NCI-H1048 (cell line): ENCODE data around the gene AMPD1.

Experiments
- DNase-seq: peaks from one replicate; lab custom pipeline; 2025; lab: John Stamatoyannopoulos, UW

AMPD1 gene

DNA sequence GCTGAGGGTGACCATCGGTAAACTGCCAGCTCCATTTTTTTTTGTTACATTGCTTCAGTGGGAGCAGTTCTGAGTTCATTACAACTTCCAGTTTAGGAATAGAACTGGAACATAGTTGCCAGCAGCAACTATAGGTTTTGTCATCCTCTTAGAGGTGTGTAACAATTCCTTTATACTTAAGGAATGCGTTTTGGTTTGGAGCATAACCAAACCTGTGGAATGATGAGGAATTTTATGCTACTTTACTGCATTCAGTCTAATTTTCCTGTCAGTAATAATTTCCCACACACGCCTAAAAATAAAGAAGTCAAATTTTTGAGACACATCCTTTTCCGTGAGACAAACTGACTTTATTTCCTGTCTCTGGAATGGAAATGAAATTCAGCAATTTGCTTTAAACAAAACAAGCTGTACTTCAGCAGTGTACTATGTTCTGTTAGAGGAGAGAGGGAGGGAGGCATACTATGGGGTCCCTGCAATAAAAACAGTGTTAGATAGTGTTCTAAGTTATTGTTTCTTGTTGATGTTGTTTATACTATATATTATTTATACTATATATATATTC is 4.8 kb upstream of the AMPD1 start:
- DNase-seq = no peak

DNA sequence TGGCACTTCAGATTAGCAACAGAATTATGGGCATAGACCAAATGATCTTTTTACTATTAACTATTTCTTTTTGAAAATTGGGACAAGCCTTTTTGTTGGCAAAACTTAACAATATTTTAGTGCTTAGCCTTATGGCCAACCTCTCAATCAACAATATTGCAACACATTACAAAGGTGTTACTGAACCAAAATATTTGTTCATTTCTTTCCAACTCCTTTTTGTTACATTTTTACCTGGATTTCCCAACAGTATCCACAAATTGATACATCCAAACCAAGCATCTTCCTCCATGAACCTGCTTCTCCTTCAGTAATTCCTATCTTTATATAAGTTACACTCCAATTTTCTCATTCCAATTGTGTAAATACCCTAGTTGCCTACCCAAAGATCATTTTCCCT is 1.5 kb upstream of the AMPD1 start:
- DNase-seq = no peak

DNA sequence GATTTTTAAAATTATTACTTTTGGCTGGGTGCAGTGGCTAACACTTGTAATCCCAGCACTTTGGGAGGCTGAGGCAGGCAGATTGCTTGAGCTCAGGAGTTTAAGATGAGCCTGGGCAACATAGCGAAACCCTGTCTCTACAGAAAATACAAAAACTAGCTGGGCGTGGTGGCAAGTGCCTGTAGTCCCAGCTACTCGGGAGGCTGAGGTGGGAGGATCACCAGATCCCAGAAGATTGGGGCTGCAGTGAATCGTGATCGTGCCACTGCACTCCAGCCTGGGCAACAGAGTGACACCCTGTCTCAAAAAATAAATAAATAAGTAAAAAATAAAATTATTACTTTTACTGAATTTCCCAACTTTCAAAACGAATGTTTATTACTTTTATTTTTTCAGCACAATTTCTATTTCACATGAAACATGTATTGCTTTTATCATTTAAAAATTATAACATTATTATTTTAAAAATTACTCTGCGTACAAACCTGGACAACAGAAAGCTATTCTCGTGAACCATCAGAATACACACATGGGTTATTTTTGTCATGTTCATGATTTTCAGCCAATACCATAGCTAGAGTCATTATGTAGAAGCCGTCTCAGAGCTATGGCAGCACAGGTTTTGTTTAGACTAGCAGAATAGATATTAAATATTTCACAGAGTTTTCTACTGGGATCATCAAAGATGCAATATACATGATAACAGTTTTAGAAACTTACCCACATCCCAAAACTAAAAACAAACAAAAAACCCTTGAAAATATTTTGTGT is 621 bp downstream of the AMPD1 start:
- no peak for DNase-seq

DNA sequence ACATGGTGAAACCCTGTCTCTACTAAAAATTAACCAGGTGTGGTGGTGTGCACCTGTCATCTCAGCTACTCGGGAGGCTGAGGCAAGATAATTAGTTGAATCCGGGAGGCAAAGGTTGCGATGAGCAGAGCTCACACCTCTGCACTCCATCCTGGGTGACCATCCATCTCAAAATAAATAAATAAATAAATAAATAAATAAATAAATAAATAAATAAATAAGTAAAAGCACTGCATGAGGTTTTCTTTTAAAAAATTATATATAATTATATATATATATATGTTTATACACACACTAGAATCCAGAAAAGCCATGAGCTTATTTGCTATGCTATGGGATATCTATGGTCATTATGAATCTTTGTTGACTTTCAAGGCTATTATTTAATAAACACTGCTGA is 2.4 kb downstream of the AMPD1 start:
- no peak for DNase-seq

DNA sequence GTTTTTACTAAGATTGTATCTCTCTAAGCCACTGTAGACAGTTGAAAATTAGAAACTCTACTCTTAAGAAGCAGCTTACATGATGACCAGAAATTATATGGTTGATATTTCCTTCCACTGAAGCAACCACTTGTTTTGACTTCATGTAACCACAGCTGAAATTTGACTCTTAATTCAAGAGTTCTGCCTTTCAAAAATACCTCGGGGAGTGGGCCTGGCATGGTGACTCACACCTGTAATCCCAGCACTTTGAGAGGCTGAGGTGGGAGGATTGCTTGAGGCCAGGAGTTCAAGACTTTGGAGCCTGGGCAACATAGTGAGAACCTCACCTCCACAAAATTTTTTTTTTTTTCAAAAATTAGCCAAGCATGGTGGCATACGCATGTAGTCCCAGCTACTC is 4.3 kb downstream of the AMPD1 start:
- no peak for DNase-seq

DNA sequence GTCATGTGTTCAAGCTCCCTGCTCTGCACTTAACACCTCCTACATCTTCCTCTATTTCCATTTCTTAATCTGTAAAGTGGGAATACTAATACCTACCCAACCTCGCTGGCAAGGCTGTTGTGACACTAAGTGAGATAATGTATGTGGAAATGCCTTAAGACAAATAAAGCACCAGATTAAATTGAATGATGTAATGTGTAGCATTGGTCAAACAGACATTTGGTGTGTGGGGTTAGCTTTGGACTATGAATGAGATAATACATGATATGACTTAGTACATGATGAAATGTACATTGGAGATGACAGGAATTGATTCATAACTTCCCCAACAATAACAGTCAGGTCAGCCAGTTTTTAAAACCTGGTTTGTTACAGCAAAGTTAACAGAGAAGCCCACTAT is 5.2 kb downstream of the AMPD1 start:
- no peak for DNase-seq

DNA sequence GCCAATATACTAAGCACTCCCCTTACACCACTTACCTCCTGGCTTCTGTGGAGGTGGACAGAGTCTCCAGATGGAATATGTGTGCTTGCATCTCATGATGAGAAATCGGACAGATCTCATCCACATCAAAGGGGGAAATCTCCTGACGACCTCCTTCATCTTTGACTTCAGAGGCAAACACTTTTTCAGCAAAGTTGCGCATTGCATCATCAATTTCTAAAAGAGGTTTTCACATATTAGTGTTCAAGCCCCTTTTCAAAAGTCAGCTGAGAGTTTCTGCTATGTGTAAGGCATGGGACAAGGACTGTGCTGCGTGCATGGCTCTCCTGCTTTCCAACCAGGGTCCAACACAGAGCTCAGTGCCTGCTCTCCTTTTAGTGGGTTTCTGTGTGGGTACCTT is 6.8 kb downstream of the AMPD1 start:
- DNase-seq = no peak

DNA sequence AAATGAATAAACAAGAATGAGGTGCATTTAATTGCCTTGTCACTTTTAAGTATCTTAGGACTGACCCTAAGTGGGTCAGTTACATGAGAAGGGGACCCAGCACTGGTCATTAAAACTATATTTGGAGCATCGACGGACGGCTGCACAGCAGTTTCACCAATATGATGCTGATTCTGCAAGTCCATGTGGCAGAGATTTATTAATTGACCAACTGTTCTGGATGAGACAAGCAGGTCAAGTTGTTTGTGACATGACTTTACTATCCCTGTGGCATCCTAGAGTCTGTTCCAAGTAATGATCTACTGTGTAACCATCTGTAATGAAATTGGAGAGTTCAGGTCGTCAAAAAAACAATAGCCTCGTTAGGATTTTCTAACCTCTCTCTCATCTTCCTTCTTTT is 9.5 kb downstream of the AMPD1 start:
- DNase-seq = no peak

DNA sequence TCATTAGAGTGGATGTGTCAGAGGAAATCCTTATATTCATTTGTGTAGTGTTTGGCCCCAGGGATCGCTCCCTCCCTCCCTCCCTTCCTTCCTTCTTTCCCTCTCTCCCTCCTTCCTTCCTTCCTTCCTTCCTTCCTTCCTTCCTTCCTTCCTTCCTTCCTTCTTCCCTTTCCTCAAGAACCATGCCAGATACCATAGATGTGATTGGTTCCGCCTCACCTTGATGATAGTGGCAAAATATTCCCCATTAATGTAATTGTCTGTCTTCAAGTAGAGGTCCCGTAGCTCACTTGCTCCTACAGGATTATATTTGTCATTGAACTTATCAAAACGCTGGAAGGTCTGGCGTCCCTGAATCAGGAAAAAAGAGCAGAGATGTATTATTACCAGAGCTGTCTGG is 17.7 kb downstream of the AMPD1 start:
- no peak for DNase-seq

DNA sequence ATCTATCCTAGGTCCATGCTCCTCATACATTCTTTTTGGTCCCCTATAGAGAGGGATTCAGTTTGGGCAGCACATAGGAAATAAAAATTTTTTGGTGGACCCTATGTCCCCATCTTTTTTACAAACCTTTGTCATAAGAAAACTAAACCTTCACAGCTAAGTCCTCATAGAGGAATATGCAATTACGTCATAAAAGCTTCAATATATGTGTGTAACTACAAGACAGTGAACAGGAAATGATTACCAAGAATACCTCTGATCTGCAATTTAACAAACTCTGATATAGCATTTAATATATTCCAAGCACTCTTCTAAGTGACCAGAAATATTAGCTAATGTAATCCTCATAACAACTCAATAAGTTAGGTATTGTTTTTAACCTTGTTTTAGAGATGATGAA is 19.2 kb downstream of the AMPD1 start:
- no peak for DNase-seq

DNA sequence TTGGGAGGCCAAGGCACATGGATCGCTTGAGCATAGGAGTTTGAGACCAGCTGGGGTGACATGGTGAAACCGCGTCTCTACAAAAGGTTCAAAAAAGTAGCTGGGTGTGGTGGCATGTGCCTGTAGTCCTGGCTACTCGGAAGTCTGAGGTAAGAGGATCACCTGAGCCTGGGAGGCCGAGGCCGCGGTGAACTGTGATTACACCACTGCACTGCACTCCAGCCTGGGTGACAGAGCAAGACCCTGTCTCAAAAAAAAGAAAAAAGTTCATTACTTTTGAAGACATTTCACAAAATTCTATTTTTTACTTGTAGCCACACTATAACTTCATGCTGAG is 23.4 kb downstream of the AMPD1 start:
- DNase-seq = no peak

DNA sequence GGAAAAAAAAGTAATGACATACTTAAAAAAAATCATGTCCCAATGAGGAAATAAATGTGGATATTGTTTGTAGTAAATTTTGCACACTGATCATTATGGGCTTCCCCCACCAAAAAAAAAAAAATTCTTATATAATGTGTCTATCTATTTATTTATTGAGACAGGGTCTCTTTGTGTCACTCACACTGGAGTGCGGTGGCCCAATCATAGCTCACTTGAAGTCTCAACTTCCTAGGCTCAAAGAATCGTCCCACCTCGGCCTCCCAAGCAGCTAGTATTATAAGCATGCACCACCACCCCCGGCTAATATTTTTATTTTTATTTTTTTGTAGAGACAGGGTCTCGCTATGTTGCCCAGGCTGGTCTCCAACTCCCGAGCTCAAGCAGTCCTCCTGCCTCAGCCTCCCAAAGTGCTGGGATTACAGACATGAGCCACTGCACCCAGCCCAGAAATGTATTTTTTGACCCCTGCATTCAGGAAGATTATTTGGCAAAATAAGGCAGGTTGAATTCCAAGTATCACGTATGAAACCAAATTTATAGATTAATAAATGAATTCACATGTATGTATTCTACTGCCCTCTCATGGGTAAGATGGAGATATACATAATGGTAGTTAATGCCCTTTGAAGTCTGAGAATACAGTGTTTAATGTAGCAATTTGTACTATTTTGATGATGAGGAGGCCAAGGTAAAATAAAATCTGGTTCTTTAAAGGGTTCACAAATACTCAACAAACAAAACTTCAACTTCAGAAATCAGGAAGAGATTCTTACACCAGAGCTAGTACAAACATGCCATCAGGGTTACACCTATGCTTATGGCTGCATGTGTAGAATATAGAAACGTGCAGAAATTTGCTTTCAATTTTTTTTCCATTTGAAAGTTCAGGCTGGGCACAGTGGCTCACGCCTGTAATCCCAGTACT is 24.1 kb downstream of the AMPD1 start:
- no peak for DNase-seq

DNA sequence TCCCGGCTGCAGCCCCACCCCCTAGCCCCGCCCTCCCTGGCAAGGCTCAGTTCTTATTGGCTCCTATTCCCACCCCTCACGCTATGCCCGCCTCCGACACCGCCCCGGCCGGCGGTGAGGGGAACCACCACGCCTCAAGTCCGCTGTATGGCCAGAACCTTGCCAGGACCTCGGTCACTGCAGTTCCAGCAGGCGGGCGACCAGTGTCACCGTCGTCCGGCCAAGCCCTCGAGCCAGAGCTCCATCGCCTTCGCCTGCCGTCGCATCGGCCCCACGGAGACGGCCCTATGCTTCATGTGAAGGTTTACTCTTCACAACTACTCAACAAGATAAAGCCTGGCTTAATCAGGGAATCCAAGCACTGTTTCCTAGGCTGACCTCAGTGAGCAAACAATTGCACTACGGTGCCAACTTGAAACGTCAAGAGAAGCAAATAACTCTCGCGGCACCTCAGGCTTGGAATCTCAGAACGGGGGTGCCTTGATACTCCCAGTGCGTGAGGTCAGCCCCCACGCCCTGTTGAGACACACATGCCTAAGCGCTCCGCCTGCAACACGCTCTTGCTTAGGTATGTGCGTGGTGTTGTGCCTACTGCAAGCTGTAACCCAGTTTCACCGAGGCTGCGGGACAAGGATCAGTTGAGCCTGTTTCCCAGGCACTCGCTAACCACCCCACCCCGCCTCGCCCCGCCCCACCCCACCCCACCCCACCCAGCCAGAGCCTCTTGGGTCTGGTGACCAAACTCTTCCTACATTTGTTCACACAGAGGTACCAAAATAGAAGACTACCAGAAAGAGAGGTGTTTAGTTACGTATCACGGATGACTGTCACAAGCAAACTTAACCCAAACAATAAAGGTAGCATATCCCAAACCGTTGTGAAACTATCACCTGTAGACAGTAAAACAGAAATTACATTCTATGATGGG is 25.0 kb downstream of the AMPD1 start:
- peak; percentile 56 for DNase-seq

DNA sequence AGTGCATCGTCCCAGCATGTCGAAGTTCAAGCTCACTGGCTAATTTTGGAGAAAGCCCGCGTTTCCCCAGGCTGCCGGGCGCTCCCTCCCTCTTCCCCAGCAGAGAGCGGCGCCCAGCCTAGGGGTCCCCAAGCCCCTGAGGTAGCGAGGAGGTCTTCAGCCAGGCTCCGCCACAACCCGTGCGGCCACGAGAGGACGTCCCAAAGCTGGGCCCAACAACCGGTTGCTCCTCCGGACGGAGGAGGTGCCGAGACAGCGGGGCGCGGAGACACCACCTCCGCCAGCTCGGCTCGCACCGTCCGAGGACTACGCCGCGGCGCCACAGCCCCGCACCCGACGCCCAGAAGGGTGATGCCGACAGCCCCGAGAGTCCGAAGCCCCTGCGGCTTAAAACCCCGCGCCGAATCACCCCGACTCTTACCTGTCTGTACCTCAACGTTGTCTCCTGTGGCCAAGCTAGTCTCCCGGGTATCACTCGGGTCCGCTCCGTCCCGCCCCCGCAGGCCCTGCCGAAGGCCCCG is 25.7 kb downstream of the AMPD1 start, which contains the start of gene DENND2C:
TSS of gene DENND2C (minus strand) at position 488 of the 521 bp plus-strand sequence. CDS start 44,065 bp downstream, outside the sequence.
- no peak for DNase-seq

DNA sequence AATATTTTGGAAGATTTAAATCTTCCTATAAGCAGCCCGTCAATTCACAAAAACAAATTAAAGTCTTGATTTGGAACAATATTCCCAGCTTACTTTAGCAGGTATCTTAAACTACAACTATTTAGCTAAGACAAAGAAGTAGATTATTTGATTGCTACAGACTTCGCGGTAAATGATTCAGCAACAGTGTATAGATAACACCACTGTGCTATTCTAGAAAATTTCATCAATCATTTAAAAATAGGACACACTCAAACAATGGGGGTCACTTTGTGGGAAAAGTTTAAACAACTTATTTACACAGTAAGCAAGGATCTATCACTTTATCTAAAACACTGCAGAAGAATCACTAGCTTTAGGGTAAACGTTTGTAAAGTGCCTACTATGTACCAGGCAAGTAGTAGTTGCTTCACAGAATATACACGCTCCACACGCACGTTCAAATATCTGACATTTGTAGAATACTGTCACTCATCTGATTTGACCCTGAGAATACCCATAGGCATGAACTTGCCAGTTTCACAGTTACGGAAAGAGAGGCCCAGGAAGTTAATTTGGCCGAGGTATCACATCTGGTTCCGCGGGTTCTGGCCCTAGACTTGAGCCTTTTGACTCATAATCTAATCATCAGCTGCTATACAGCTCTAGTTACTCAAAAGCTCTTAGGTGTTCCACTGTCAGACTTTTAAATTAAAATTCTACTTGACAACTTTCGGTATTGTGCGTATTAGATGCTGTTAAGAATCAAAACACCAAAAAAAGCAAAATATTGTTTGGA is 26.4 kb downstream of the AMPD1 start:
- no peak for DNase-seq

DNA sequence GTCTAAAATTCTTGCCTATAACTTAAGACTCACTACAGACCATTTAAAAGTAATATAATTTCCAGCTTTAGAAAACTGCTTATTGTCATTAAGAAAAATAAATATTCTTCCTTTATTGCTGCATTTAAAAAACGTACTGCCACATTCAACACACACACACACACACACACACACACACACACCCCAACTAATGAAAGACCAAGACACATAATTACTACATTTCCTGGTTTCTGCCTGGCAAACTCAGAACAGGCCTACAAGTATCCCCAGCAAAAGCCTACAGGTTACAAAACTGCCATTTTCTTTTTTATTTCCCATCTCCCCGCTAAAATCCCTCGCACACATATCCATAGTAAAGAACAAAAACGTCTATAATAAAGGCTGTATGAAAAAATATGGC is 27.0 kb downstream of the AMPD1 start:
- no peak for DNase-seq

DNA sequence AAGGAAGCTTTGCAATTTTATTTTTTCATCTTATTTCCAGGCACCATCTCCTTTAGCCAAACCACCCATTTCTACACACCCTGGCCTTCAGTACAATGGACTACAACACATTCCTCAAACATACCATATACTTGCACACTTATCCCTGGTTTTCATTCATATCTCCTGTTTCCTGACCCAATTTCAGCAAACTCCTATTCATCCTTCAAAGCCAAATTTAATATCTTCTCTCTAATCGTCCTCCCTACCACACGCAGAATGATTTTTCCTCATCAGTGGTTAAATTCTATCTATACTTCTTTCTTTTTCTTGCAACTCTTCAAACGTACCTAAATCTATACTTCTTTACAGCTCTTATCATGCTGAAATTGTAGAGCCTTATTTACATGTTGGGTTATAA is 28.4 kb downstream of the AMPD1 start:
- DNase-seq = no peak

DNA sequence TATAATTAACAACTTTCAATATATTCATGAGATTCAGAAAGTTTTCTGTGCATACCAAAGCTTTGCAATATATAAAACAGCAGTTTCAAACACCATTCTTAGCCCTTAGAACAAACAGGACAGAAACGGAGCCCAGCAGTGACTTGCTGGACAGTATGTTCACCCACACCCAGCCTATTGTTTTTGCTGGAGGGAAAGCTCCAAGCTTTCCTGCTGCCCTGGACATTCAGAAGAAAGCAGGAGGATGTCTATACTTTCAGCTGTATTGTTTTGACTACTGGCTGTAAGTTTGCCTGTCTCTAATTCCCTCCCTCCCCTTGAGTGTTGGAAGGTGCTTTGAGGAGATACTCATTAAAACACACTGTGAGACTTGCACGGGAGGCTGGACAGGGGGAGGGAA is 35.1 kb downstream of the AMPD1 start:
- no peak for DNase-seq

DNA sequence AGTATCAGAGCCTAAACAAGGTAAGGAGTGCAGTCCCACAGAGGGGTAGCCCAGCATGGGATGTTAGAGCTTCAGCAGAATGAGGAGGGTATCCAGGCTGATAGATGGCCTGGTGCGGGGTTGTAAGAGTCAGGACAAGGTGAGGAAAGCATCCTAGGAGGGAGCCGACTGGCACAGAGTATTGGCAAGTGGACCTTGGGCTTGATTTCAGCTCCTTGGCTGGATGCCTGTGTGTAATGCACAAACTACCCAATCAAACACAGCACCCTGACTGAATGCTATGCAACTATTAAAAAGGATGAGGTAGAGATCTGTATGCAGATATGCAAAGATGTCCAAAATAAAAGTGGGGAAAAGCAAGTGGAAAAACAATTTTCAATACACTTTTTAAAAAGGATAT is 43.5 kb downstream of the AMPD1 start:
- no peak for DNase-seq

DNA sequence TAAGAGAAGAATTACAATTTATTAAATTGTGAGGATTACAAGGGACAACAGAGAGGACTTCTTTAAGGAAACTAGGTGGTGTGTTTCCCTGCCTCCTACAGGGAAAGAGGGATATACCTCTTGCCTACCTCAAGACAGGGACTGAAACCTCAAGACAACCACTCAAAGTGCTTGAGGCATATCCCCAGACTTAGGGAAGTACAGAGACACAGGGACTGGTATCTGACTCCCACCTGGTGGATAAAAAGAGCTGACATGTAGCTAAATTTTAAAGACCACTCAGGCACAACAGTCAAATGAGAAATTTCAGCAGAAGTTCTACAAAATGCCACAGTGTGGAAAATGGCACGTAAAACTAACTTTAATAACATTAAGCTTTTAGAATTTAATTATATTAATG is 46.8 kb downstream of the AMPD1 start:
- no peak for DNase-seq

DNA sequence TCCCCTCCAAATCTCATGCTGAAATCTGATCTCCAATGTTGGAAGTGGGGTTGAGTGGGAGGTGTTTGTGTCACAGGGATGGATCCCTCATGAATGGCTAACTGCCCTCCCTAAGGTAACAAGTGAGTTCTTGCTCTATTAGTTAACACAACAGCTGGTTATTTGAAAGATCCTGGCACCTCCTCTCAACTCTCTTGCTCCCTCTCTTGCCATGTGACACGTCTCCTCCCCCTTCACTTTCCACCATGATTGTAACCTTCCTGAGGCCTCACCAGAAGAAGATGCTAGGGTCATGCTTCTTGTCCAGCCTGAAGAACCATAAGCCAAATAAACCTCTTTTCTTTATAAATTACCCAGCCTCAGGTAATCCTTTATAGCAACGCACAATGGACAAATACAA is 54.0 kb downstream of the AMPD1 start:
- no peak for DNase-seq
